ENCODE data around the gene ARL9.

The ARL9 gene

DNA sequence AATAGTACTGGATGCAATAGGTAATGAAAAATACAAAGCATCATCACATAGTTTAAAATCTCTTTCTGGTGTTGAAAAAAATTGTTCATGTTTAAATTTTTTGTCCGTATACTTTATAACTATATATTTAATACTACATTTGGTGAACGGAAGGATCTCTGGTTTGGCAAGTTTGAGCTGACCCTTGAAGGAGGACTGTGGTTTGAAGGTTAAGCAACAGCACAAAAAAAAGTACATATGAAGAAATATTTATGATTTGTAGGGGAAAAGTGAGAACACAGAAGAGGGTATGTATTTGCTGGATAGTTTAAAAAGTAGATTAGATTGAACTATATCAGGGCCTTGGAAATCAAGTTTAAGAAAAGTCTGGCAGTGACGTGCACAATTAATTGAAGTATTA is 24.9 kb upstream of the ARL9 start:
- TF ChIP-seq, protein P1, sequence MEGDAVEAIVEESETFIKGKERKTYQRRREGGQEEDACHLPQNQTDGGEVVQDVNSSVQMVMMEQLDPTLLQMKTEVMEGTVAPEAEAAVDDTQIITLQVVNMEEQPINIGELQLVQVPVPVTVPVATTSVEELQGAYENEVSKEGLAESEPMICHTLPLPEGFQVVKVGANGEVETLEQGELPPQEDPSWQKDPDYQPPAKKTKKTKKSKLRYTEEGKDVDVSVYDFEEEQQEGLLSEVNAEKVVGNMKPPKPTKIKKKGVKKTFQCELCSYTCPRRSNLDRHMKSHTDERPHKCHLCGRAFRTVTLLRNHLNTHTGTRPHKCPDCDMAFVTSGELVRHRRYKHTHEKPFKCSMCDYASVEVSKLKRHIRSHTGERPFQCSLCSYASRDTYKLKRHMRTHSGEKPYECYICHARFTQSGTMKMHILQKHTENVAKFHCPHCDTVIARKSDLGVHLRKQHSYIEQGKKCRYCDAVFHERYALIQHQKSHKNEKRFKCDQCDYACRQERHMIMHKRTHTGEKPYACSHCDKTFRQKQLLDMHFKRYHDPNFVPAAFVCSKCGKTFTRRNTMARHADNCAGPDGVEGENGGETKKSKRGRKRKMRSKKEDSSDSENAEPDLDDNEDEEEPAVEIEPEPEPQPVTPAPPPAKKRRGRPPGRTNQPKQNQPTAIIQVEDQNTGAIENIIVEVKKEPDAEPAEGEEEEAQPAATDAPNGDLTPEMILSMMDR (IDR thresholded peaks at IDR 0.05; ENCODE audit: insufficient read depth, low read length, missing control alignments) = no peak
- H3K4me3 ChIP-seq (ENCODE audit: low read depth, low read length) = no peak overlapping the region
- ChIA-PET CTCF (interaction anchor here (0.8 to 1.5 kb wide), 3 partner anchors 15 to 57 kb away, joined by 3 to 4 read pairs (median 3); no protein-coding TSS in a partner anchor), POLR2A (interaction anchor here (0.8 kb wide), 1 partner anchor 12 kb away, joined by 3 read pairs; no protein-coding TSS in a partner anchor)
- DNase-seq (ENCODE audit: low read depth, low spot score) = no peak

DNA sequence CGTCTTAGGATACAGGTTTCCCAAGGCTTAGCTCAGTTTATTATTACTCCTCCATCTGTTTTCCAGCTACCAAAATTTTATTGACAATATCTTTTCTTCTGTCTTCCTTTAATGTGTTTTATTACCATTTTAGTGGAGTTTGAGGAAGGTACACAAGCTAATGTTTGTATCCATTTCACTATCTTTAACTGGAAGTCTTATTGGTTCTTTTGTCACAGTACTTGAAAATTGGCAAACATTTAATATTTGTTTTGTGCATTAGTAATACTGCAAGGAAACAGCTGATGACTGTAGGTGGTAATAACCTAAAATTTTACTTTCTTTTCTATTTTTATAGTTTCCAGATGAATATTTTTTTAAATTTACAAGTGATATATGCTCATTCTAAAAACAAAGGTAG is 9.3 kb upstream of the ARL9 start:
- POLR2A ChIA-PET = no interaction called here
- DNase-seq (ENCODE audit: low read depth, low spot score) = no peak
- CTCF ChIA-PET = interaction anchor here (1.2 to 1.7 kb wide), 2 partner anchors 9 to 71 kb away, joined by 3 read pairs; no protein-coding TSS in a partner anchor
- TF ChIP-seq, protein P1 (IDR thresholded peaks at IDR 0.05; ENCODE audit: insufficient read depth, low read length, missing control alignments) = no peak
- no peak overlapping the region for H3K4me3 ChIP-seq (ENCODE audit: low read depth, low read length)

DNA sequence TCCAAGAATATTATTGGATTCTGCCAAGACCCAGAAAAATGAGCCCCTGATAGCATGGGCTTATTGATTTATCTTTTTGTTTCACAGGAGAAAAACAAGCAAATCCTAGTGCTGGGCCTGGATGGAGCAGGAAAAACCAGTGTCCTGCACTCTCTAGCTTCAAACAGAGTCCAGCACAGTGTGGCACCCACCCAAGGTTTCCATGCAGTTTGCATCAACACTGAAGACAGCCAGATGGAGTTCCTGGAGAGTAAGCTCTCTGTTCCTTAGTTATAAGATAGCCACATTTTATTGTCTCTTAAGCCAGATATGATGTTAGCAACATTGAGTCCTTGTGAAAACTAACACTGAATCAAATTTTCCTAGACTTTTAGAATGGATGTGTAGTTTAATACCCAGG is 5.5 kb downstream of the ARL9 start:
- TF ChIP-seq, protein P1 (IDR thresholded peaks at IDR 0.05; ENCODE audit: insufficient read depth, low read length, missing control alignments) = no peak
- ChIA-PET POLR2A (no interaction called here), CTCF (no interaction called here)
- no peak overlapping the region for H3K4me3 ChIP-seq (ENCODE audit: low read depth, low read length)
- no peak for DNase-seq (ENCODE audit: low read depth, low spot score)

DNA sequence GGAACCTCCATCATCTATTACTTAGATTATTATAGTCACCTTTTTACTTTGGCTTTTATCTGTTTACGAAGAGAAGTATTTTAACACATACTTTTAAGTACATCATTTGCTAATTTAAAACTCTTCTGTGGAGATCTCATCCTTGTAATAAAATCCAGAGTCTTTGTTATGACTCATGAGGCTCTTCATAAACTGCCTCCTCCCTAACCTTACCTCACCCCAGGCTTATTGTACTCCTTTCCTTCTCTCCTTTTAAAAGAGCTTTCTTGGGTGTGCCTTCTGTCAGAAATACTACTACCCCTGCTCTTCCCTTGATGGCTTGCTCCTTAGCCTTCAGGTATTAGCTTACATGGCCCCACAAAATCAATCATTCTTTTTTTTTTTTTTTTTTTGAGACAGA is 6.6 kb downstream of the ARL9 start:
- TF ChIP-seq, protein P1 (IDR thresholded peaks at IDR 0.05; ENCODE audit: insufficient read depth, low read length, missing control alignments) = no peak
- DNase-seq (ENCODE audit: low read depth, low spot score) = no peak
- ChIA-PET POLR2A (no interaction called here), CTCF (interaction anchor here (2.1 kb wide), 1 partner anchor 32 kb away, joined by 7 read pairs; no protein-coding TSS in a partner anchor)
- H3K4me3 ChIP-seq (ENCODE audit: low read depth, low read length) = no peak overlapping the region

DNA sequence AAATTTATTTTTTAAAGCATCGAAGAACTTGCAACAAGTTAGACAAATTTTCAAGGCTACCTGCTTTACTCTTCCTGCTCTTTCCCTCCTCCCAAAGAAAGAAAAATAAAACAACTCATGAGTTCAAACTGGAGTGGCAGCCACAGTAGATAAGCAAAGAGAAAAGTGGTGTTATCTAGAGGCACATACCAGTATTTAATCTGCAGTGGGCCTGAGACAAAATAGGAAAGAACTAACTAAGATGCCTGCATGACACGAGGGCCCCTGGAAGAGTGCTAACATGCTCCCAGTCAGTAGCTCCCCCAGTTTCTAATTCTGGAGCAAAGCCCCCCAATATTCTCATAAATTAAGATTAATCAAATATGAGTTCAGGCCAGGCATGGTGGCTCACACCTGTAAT is 7.9 kb downstream of the ARL9 start:
- H3K4me3 ChIP-seq (ENCODE audit: low read depth, low read length) = no peak overlapping the region
- ChIA-PET POLR2A (no interaction called here), CTCF (interaction anchor here (2.1 kb wide), 1 partner anchor 31 kb away, joined by 7 read pairs; no protein-coding TSS in a partner anchor)
- no peak for DNase-seq (ENCODE audit: low read depth, low spot score)
- TF ChIP-seq, protein P1 (IDR thresholded peaks at IDR 0.05; ENCODE audit: insufficient read depth, low read length, missing control alignments) = no peak

DNA sequence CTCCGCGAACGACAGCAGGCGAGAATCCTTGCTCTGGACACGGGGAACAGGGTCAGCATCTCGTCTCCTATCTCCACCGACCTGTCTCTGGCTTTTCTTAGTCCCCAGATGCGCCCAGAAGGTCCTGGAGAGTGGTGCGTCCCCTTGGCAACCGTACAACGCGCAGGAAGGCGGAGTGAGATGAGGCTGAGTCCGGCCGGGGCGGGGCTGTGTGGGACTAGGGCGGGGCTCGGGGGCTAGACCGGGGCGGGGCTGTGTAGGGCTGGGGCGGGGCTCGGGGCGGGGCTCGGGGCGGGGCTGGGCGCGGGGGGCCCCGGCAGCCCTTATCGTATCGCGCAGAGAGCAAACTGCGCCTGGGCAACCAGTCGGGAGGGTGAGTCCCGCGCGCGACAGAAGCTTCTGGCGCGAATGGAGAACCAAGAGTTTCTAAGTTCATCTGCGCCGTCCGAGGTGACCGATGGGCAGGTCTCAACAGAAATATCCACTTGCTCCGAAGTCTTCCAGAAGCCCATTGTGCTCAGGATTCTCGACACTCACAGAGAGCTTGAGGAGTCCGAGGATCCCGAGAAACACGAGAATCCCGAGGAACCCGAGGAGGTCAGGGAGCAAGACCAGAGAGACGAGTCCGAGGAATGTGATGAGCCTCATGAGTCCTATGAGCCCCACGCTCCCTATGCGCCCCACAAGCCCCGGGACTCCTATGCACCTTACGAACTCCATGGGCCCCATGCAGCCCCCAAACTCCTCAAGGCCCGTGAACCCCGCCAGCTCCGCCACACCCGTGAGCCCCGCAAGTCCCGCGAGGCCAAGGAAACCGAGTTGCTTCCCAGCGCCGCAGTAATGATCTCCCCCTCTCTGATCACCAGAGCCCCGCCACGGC is 24.9 kb downstream of the ARL9 start:
- peak overlapping the region; percentile 62 for H3K4me3 ChIP-seq (ENCODE audit: low read depth, low read length)
- DNase-seq (ENCODE audit: low read depth, low spot score) = no peak
- TF ChIP-seq, protein P1 (IDR thresholded peaks at IDR 0.05; ENCODE audit: insufficient read depth, low read length, missing control alignments) = no peak
- CTCF ChIA-PET = interaction anchor here (0.8 to 5.4 kb wide), 5 partner anchors 11 to 306 kb away, joined by 3 to 44 read pairs (median 4); no protein-coding TSS in a partner anchor
- POLR2A ChIA-PET = no interaction called here
